Keratinocyte (primary cell): ENCODE data around the gene SEC31A.

ENCODE experiments used
- CTCF ChIP-seq, 3 experiments: IDR thresholded peaks in 1 of 3; conservative IDR thresholded peaks in 1 of 3; optimal IDR thresholded peaks in 1 of 3; 2 replicates in 2 of 3; 3 replicates in 1 of 3; pipeline versions ENCODE3 to v1.5.1; 2011; ENCODE audit warnings: low read length in 3 of 3, mild to moderate bottlenecking in 3 of 3, moderate library complexity in 2 of 3, control low read depth in 1 of 3, inconsistent platforms in 1 of 3; ENCODE audit not compliant: insufficient read depth in 2 of 3; ENCODE audit errors: extremely low read depth in 1 of 3
- EZH2 ChIP-seq: IDR thresholded peaks from one replicate; pipeline ENCODE4 v1.6.1; 2012; ENCODE audit warnings: inconsistent platforms, mild to moderate bottlenecking, low read length, moderate library complexity

GRCh38 chr4:82798168-82799005, 92.6 kb downstream of the SEC31A start, which contains the start of gene SCD5:
- TF ChIP-seq CTCF (optimal IDR thresholded peaks at IDR 0.05 in 1 of 3, IDR thresholded peaks at IDR 0.05 in 1 of 3, conservative IDR thresholded peaks at IDR 0.05 in 1 of 3; ENCODE audit: extremely low read depth in 1 of 3, insufficient read depth in 2 of 3, low read length in 3 of 3) (peak in 1 of 3 experiments; percentile 16), EZH2 (no peak)
